ENCODE measurements around the gene KIF1B. TPM values are rescaled to one million over a fixed set of nuclear protein-coding genes. Genes with fewer than 3 reads are reported as not detected.

KIF1B gene
- total RNA-seq, 3 donors from 2014 or later: 35.6 to 62.2 (median 48.0) TPM

DNA sequence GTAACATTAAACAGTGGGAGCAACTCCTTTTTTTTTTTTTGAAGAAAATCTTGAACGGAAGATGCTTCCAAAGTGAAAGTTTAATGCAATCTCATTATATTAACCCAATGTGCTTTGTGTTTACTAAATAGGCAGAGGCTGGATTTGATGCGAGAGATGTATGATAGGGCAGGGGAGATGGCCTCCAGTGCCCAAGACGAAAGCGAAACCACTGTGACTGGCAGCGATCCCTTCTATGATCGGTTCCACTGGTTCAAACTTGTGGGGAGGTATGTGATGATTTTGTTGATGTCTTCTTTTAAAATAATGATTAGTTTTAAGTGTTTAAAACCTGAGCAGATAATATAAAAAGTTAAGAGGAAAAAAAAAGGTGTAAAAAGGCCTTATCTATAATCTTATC lies 114.3 kb downstream of the KIF1B start:
- ATAC-seq (no peak), DNase-seq (no peak)
- H3K4me1 ChIP-seq (ENCODE audit: low read depth): no peaks in the 10 kb centered on the region
- no peaks in the 10 kb centered on the region for H3K9me3 ChIP-seq
- TF ChIP-seq, protein P1, sequence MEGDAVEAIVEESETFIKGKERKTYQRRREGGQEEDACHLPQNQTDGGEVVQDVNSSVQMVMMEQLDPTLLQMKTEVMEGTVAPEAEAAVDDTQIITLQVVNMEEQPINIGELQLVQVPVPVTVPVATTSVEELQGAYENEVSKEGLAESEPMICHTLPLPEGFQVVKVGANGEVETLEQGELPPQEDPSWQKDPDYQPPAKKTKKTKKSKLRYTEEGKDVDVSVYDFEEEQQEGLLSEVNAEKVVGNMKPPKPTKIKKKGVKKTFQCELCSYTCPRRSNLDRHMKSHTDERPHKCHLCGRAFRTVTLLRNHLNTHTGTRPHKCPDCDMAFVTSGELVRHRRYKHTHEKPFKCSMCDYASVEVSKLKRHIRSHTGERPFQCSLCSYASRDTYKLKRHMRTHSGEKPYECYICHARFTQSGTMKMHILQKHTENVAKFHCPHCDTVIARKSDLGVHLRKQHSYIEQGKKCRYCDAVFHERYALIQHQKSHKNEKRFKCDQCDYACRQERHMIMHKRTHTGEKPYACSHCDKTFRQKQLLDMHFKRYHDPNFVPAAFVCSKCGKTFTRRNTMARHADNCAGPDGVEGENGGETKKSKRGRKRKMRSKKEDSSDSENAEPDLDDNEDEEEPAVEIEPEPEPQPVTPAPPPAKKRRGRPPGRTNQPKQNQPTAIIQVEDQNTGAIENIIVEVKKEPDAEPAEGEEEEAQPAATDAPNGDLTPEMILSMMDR (IDR thresholded peaks at IDR 0.05): no peak
- intact Hi-C loops (cut with DNase I, micrococcal nuclease): no loop called here
- no peak overlapping the region for H3K4me3 ChIP-seq
- no peaks in the 10 kb centered on the region for H3K36me3 ChIP-seq (ENCODE audit: low read depth)

DNA sequence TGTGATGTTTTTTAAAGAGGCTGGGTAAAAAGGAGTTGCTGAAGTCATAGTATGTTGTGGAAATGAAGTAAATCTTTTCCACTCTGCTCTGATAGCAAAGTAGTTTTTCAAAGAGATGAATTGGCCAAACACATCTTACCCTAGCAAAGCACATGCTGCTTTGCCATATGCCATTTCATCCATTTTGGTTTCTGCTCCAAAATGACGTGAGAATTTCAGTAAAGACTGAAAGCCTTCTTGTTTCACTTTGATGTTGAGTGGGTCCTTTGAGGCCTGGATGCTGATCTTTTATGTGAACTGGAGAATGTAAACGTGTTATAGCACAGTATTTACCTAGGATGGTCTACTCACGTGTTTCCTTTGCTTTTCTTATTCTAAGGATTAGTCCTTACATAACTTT lies 115.2 kb downstream of the KIF1B start:
- no peaks in the 10 kb centered on the region for H3K36me3 ChIP-seq (ENCODE audit: low read depth)
- TF ChIP-seq, protein P1 (IDR thresholded peaks at IDR 0.05): no peak
- H3K4me3 ChIP-seq: no peak overlapping the region
- no peaks in the 10 kb centered on the region for H3K4me1 ChIP-seq (ENCODE audit: low read depth)
- no peak for DNase-seq
- intact Hi-C loops (cut with DNase I, micrococcal nuclease): no loop called here
- no peaks in the 10 kb centered on the region for H3K9me3 ChIP-seq
- no peak for ATAC-seq

DNA sequence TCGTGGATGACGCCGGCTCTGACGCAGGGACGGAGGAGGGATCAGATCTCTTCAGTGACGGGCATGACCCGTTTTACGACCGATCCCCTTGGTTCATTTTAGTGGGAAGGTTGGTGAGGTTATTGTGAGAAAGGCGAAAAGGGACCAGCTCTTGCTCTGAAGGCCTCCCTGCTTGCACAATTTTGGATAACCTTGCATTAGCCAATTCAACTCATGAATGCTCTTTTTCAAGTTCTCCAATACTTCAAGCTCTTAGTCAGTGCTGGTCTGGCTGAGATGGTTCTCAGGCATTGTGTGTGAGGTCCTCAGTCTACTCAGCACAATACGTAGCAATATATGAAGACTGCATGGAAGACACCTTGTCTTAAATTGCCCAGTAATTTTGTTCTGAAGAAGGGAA lies 115.9 kb downstream of the KIF1B start:
- Histone ChIP-seq H3K4me1 (ENCODE audit: low read depth) (no peaks in the 10 kb centered on the region), H3K4me3 (no peak overlapping the region), H3K9me3 (no peaks in the 10 kb centered on the region), H3K36me3 (ENCODE audit: low read depth) (no peaks in the 10 kb centered on the region)
- intact Hi-C loops (cut with DNase I, micrococcal nuclease): no loop called here
- DNase-seq (no peak), ATAC-seq (no peak)
- TF ChIP-seq, protein P1 (IDR thresholded peaks at IDR 0.05): no peak

DNA sequence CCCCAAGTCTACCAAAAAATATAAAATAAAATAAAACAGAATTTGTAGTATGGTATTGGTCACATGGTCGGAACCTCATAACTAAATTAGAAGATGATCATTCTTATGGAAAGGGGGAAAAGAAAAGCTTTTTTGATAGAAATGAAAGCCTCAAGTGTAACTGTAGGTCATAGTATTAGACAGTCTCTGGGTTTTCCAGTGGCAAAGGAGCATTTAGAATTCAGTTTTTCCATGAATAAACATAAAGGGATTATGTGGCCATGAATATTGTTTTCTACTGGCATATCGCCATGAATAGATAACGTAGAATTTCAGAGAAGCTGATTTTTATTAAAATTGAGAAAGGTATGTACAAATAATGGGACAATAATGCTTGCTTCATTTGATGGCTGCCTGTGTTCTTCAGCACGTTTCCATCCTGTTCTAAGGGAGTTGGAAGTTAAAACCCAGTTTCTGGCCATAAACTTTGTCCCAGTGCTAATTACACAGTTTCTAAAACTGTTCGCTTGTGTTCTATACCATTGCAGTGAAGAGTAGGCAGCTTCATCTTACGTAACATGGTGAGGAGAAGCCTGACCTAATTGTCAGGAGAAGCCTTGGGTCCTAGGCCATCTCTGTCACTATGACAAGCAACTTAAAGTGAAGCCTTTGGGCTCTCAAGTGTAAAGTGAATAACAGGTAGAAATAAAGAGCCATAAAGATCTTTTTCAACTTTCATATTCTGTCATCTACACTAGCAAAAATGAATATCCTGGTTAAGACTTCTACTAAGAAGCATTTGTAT lies 118.0 kb downstream of the KIF1B start:
- Histone ChIP-seq H3K4me3 (no peak overlapping the region), H3K9me3 (no peaks in the 10 kb centered on the region), H3K36me3 (ENCODE audit: low read depth) (no peaks in the 10 kb centered on the region), H3K4me1 (ENCODE audit: low read depth) (no peaks in the 10 kb centered on the region)
- intact Hi-C loops (cut with DNase I, micrococcal nuclease): no loop called here
- TF ChIP-seq, protein P1 (IDR thresholded peaks at IDR 0.05): no peak
- no peak for DNase-seq
- ATAC-seq: no peak

DNA sequence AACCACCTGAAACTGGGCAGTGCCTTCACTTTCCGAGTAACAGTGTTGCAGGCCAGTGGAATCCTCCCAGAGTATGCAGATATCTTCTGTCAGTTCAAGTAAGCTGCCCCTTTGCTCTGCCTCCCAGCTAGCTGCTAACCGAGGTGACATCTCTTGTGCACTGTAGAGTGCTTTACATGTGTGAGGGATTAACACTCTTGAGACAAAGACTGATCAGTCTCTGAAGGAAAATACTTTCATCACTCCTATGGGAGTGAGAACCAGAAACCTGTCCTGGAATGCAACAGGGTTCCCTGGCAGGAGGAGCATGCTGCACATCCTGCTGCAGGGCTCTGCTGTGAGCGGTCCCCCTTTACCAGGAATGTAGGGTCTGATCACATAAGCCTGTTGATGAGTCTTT lies 127.1 kb downstream of the KIF1B start:
- H3K9me3 ChIP-seq: no peaks in the 10 kb centered on the region
- DNase-seq (no peak), ATAC-seq (no peak)
- no peaks in the 10 kb centered on the region for H3K36me3 ChIP-seq (ENCODE audit: low read depth)
- TF ChIP-seq, protein P1 (IDR thresholded peaks at IDR 0.05): no peak
- H3K4me3 ChIP-seq: no peak overlapping the region
- intact Hi-C loops (cut with DNase I, micrococcal nuclease): no loop called here
- no peaks in the 10 kb centered on the region for H3K4me1 ChIP-seq (ENCODE audit: low read depth)

Measured in mucosa of descending colon (tissue), 3 donors.